Astrocyte of the cerebellum (primary cell): ENCODE results near the gene SNRNP48.

Experiments
- DNase-seq: peaks from one replicate; pipeline ENCODE4 v3.0.0-alpha.2; 2011; ENCODE audit warnings: low read depth
- H3K4me3 ChIP-seq: 2 replicates; pipeline ENCODE4 v1.5.1; 2011; ENCODE audit warnings: mild to moderate bottlenecking, low read depth, low read length, moderate library complexity
- in situ Hi-C: cut with HindIII; loops from 2 replicates; pipeline ENCODE4 v1.10.0; 2017; ENCODE audit warnings: low sequenced_read_pairs
- TF ChIP-seq, protein P1 (sequence below): IDR thresholded peaks from 2 replicates; pipeline ENCODE4 v1.5.1; 2012; ENCODE audit warnings: low read length, low read depth, moderate library complexity, mild to moderate bottlenecking; ENCODE audit errors: missing control alignments

SNRNP48 gene

GRCh38 chr6:7550433-7550801 lies 39.6 kb upstream of the SNRNP48 start:
- no peak for DNase-seq
- TF ChIP-seq, protein P1, sequence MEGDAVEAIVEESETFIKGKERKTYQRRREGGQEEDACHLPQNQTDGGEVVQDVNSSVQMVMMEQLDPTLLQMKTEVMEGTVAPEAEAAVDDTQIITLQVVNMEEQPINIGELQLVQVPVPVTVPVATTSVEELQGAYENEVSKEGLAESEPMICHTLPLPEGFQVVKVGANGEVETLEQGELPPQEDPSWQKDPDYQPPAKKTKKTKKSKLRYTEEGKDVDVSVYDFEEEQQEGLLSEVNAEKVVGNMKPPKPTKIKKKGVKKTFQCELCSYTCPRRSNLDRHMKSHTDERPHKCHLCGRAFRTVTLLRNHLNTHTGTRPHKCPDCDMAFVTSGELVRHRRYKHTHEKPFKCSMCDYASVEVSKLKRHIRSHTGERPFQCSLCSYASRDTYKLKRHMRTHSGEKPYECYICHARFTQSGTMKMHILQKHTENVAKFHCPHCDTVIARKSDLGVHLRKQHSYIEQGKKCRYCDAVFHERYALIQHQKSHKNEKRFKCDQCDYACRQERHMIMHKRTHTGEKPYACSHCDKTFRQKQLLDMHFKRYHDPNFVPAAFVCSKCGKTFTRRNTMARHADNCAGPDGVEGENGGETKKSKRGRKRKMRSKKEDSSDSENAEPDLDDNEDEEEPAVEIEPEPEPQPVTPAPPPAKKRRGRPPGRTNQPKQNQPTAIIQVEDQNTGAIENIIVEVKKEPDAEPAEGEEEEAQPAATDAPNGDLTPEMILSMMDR = no peak
- in situ Hi-C loops = no loop called here
- H3K4me3 ChIP-seq = no peak overlapping the region

DNA sequence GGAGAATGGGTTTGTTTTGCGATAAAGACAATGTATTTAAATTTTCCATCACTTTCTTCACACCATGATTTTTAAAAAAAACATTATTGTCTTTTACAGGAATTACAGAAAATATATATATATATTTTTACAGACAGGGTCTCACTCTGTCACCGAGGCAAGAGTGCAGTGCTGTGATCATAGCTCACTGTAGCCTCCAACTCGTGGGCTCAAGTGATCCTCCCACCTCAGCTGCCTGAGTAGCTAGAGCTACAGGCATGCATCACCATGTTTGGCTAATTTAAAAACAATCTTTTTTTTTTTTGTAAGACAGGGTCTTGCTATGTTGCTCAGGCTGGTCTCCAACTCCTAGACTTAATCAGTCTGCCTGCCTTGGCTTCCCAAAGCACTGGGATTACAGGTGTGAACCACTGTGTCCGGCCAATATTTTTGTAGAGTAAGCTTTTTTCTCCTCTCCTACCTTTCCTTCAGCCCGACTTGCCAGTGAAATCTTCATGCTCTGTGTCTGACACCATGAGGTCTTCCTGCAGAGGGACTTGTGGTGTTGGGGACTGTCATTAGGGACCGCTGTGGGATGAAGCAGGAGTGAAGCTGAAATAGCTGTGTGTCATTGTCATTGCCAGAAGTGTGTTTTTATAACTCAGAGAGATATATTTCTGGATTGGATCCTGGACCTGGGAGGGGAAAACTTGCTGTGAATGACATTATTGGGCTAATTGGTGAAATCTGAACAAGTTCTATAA lies 35.3 kb upstream of the SNRNP48 start:
- TF ChIP-seq, protein P1 = no peak
- H3K4me3 ChIP-seq = no peak overlapping the region
- in situ Hi-C loops = no loop called here
- no peak for DNase-seq

GRCh38 chr6:7555671-7556070 lies 34.3 kb upstream of the SNRNP48 start:
- TF ChIP-seq, protein P1 = no peak
- in situ Hi-C loops = no loop called here
- no peak overlapping the region for H3K4me3 ChIP-seq
- no peak for DNase-seq

DNA sequence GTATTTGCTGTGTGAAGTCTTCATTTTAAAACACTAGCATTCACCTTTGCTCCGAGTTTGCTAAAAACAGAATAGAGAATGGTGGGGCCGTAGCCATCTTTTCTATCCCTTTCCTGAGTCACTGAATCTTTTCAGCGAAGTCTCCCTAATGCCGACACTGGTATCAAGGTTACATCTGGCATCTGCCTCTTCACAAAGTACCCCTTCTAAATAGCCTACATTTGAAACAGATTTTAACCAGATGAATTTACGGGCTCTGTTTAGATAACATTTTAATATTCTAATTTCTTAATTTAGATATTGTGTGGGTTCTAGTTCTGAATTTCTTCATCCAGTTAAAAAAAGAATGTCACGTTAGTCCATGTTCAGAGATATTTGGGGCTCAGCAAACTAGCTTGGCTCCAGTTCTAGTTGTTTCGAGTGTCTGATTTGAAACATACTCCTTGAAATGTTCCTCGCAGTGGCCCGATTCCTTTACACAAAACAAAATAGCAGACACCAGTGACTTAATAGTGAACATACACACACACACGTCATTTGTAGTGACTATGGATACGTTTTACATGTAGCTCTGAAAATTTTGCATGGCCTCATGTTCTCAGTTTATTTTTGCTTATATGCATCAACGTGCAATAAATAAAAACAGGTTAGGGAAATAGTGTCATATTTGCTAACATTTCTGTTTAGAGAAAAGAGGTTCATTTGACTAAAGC lies 33.4 kb upstream of the SNRNP48 start:
- no peak for DNase-seq
- in situ Hi-C loops = no loop called here
- TF ChIP-seq, protein P1 = no peak
- no peak overlapping the region for H3K4me3 ChIP-seq

- in situ Hi-C loops = no loop called here
- TF ChIP-seq, protein P1 = no peak
- no peak overlapping the region for H3K4me3 ChIP-seq
- no peak for DNase-seq
Measured at GRCh38 chr6:7557652-7558051, 32.3 kb upstream of the SNRNP48 start.

DNA sequence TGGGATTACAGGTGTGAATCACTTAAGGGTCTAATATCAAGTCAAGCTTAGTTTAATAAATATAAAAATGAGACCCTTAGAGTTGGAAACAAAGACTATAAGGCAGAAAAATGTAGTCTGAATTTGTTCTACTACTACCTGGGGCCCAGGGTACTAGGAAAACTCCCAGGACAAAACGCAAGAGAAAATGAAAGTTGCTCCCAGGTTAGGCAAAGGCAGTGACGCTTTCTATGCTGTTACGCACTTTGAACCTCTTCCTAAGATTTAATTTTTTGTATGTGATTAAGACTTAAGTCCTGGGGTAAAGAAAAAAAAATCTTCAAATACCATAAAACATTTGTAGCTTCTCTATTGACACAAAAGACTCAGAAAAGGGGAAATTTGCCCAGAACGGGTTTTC lies 31.2 kb upstream of the SNRNP48 start:
- in situ Hi-C loops = no loop called here
- no peak for DNase-seq
- TF ChIP-seq, protein P1 = no peak
- no peak overlapping the region for H3K4me3 ChIP-seq
